Mammary epithelial cell (primary cell): ENCODE measurements around the gene DST.

Experiments used
- CTCF ChIP-seq, 2 donors: IDR thresholded peaks in 1 of 2; conservative IDR thresholded peaks in 1 of 2; 2 replicates each; pipeline ENCODE4 v1.5.1; 2011 to 2012; ENCODE audit warnings: inconsistent platforms in 2 of 2, low read length in 2 of 2, mild to moderate bottlenecking in 2 of 2, control low read depth in 1 of 2, low read depth in 1 of 2; ENCODE audit not compliant: insufficient read depth in 1 of 2; ENCODE audit errors: extremely low read depth in 1 of 2
- EZH2 ChIP-seq: IDR thresholded peaks from 2 replicates; pipeline ENCODE4 v1.6.1; 2012; ENCODE audit warnings: low read length, inconsistent platforms, borderline replicate concordance

- TF ChIP-seq CTCF (conservative IDR thresholded peaks at IDR 0.05 in 1 of 2, IDR thresholded peaks at IDR 0.05 in 1 of 2; ENCODE audit: extremely low read depth in 1 of 2, insufficient read depth in 1 of 2, low read depth in 1 of 2, low read length in 2 of 2) (no peak), EZH2 (no peak)
These were observed 110.7 kb downstream of the DST start for GRCh38 chr6:56531839-56532595.
